HEK293 (cell line): Measurements from ENCODE around the gene FHIT.

ENCODE experiments used
- CTCF ChIA-PET: fragments of 350-600 bp; formaldehyde crosslinking; extraction: SDS; loops from one replicate; lab custom pipeline; 2021; ENCODE audit warnings: antibody characterized with exemption; lab: Yijun Ruan, JAX
- POLR2A ChIA-PET: fragments of 300-600 bp; formaldehyde crosslinking; extraction: SDS; loops from one replicate; lab custom pipeline; 2020; ENCODE audit warnings: antibody characterized with exemption, inconsistent platforms; lab: Yijun Ruan, JAX
- H3K27ac ChIP-seq: fragments of 200-500 bp; sonication (Bioruptor generic); 2 replicates; pipeline ENCODE4 v1.5.1; 2014; ENCODE audit warnings: low read depth, low read length, control low read depth, inconsistent platforms; ENCODE audit errors: extremely low read depth
- H3K36me3 ChIP-seq, 2 experiments: fragments of 200-500 bp in 1 of 2; sonication (Bioruptor generic) in 1 of 2; 1 replicate in 1 of 2; 2 replicates in 1 of 2; pipeline ENCODE4 v1.5.1; 2014 to 2017; ENCODE audit warnings: inconsistent platforms in 2 of 2, low read length in 2 of 2; ENCODE audit not compliant: control insufficient read depth in 2 of 2, insufficient read depth in 1 of 2
- H3K4me1 ChIP-seq: fragments of 200-500 bp; sonication (Bioruptor generic); 2 replicates; pipeline ENCODE4 v1.5.1; 2014; ENCODE audit warnings: mild to moderate bottlenecking, low read length, inconsistent platforms; ENCODE audit not compliant: control insufficient read depth, insufficient read depth
- H3K4me3 ChIP-seq: 2 replicates; pipeline ENCODE4 v1.5.1; 2011; ENCODE audit warnings: low read depth, mild to moderate bottlenecking, control low read depth, low read length, moderate library complexity
- H3K9me3 ChIP-seq: fragments of 200-500 bp; sonication (Bioruptor generic); 2 replicates; pipeline ENCODE4 v1.5.1; 2014; ENCODE audit warnings: low read depth, low read length, inconsistent platforms; ENCODE audit not compliant: control insufficient read depth, insufficient read depth
- SCRT1 ChIP-seq: fragments of 450-650 bp; formaldehyde crosslinking; IDR thresholded peaks from 2 replicates; pipeline ENCODE4 v1.5.1; 2016; ENCODE audit warnings: missing biosample characterization, missing genetic modification characterization, borderline replicate concordance
- TSHZ1 ChIP-seq: fragments of 450-650 bp; formaldehyde crosslinking; IDR thresholded peaks from 2 replicates; pipeline ENCODE4 v1.5.1; 2016; ENCODE audit warnings: missing biosample characterization, missing genetic modification characterization, borderline replicate concordance
- ZNF112 ChIP-seq: fragments of 450-650 bp; formaldehyde crosslinking; IDR thresholded peaks from 2 replicates; pipeline ENCODE4 v1.5.0; 2017; ENCODE audit warnings: missing biosample characterization, missing genetic modification characterization
- ZNF140 ChIP-seq: fragments of 450-650 bp; formaldehyde crosslinking; IDR thresholded peaks from 2 replicates; pipeline ENCODE4 v1.5.1; 2016; ENCODE audit warnings: missing biosample characterization, missing genetic modification characterization
- ZNF248 ChIP-seq: fragments of 450-650 bp; formaldehyde crosslinking; IDR thresholded peaks from 2 replicates; pipeline ENCODE4 v1.5.1; 2017; ENCODE audit warnings: missing biosample characterization, missing genetic modification characterization
- ZNF26 ChIP-seq: fragments of 450-650 bp; formaldehyde crosslinking; IDR thresholded peaks from 2 replicates; pipeline ENCODE4 v1.5.1; 2016; ENCODE audit warnings: missing biosample characterization, missing genetic modification characterization
- ZNF266 ChIP-seq: fragments of 450-650 bp; formaldehyde crosslinking; IDR thresholded peaks from 2 replicates; pipeline ENCODE4 v1.5.1; 2016; ENCODE audit warnings: missing biosample characterization, missing genetic modification characterization, low read depth
- ZNF48 ChIP-seq: fragments of 450-650 bp; formaldehyde crosslinking; IDR thresholded peaks from 2 replicates; pipeline ENCODE4 v1.5.1; 2016; ENCODE audit warnings: missing biosample characterization, missing genetic modification characterization
- ZNF510 ChIP-seq: fragments of 450-650 bp; formaldehyde crosslinking; IDR thresholded peaks from 2 replicates; pipeline ENCODE4 v1.5.1; 2018; ENCODE audit warnings: mild to moderate bottlenecking, missing genetic modification characterization, missing biosample characterization; ENCODE audit not compliant: insufficient replicate concordance
- ZNF513 ChIP-seq: fragments of 450-650 bp; IDR thresholded peaks from 2 replicates; pipeline ENCODE4 v1.5.1; 2018; ENCODE audit warnings: missing biosample characterization, missing genetic modification characterization
- ZNF529 ChIP-seq: fragments of 450-650 bp; formaldehyde crosslinking; IDR thresholded peaks from 2 replicates; pipeline ENCODE4 v1.5.1; 2017; ENCODE audit warnings: missing genetic modification characterization, missing biosample characterization; ENCODE audit not compliant: insufficient replicate concordance
- ZNF624 ChIP-seq: fragments of 450-650 bp; formaldehyde crosslinking; IDR thresholded peaks from 2 replicates; pipeline ENCODE4 v1.5.1; 2017; ENCODE audit warnings: missing biosample characterization, missing genetic modification characterization
- ZNF660 ChIP-seq: fragments of 450-650 bp; IDR thresholded peaks from 2 replicates; pipeline ENCODE4 v1.5.1; 2018; ENCODE audit warnings: missing biosample characterization, mild to moderate bottlenecking, missing genetic modification characterization
- ZNF670 ChIP-seq: fragments of 450-650 bp; formaldehyde crosslinking; IDR thresholded peaks from 2 replicates; pipeline ENCODE4 v1.5.1; 2016; ENCODE audit warnings: missing biosample characterization, missing genetic modification characterization, low read depth
- TF ChIP-seq, protein P1 (sequence below): fragments of 450-650 bp; formaldehyde crosslinking; IDR thresholded peaks from 2 replicates; pipeline ENCODE4 v1.5.1; 2017; ENCODE audit warnings: missing biosample characterization, missing genetic modification characterization
- TF ChIP-seq, protein P2 (sequence below): fragments of 450-650 bp; formaldehyde crosslinking; IDR thresholded peaks from 2 replicates; pipeline ENCODE4 v1.5.1; 2016; ENCODE audit warnings: missing biosample characterization, missing genetic modification characterization
- TF ChIP-seq, protein P3 (sequence below): fragments of 450-650 bp; formaldehyde crosslinking; IDR thresholded peaks from 2 replicates; pipeline ENCODE4 v1.5.1; 2017; ENCODE audit warnings: missing biosample characterization, missing genetic modification characterization
- TF ChIP-seq, protein P4 (sequence below): fragments of 450-650 bp; formaldehyde crosslinking; optimal IDR thresholded peaks from 2 replicates; pipeline ENCODE3; 2016; ENCODE audit warnings: missing biosample characterization, mild to moderate bottlenecking, missing genetic modification characterization

FHIT gene

GRCh38 chr3:59970796-59971195, 1280.5 kb downstream of the FHIT start:
- H3K4me1 ChIP-seq = no peaks in the 10 kb centered on the region
- TF ChIP-seq TSHZ1 (tag by site-specific recombination) = no peak
- TF ChIP-seq, all 188 proteins: peak for 0
- no peak overlapping the region for H3K4me3 ChIP-seq
- CTCF ChIA-PET = no interaction called here
- POLR2A ChIA-PET = no interaction called here
- H3K27ac ChIP-seq = no peak overlapping the region
- no peaks in the 10 kb centered on the region for H3K36me3 ChIP-seq
- no peaks in the 10 kb centered on the region for H3K9me3 ChIP-seq

GRCh38 chr3:59970376-59970775, 1280.9 kb downstream of the FHIT start:
- no peaks in the 10 kb centered on the region for H3K36me3 ChIP-seq
- H3K4me3 ChIP-seq = no peak overlapping the region
- ChIA-PET CTCF (no interaction called here), POLR2A (no interaction called here)
- no peaks in the 10 kb centered on the region for H3K4me1 ChIP-seq
- H3K27ac ChIP-seq = no peak overlapping the region
- TF ChIP-seq ZNF529 (tag by site-specific recombination) = no peak
- TF ChIP-seq, all 188 proteins: peak for 0
- H3K9me3 ChIP-seq = no peaks in the 10 kb centered on the region

- CTCF ChIA-PET = no interaction called here
- no peaks in the 10 kb centered on the region for H3K36me3 ChIP-seq
- no peaks in the 10 kb centered on the region for H3K9me3 ChIP-seq
- no peaks in the 10 kb centered on the region for H3K4me1 ChIP-seq
- POLR2A ChIA-PET = no interaction called here
- no peak overlapping the region for H3K27ac ChIP-seq
- H3K4me3 ChIP-seq = no peak overlapping the region
- TF ChIP-seq, protein P1, sequence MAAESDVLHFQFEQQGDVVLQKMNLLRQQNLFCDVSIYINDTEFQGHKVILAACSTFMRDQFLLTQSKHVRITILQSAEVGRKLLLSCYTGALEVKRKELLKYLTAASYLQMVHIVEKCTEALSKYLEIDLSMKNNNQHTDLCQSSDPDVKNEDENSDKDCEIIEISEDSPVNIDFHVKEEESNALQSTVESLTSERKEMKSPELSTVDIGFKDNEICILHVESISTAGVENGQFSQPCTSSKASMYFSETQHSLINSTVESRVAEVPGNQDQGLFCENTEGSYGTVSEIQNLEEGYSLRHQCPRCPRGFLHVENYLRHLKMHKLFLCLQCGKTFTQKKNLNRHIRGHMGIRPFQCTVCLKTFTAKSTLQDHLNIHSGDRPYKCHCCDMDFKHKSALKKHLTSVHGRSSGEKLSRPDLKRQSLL (tag by site-specific recombination) = no peak
- TF ChIP-seq ZNF513 (tag by site-specific recombination) (no peak), ZNF510 (tag by site-specific recombination) (no peak), ZNF670 (tag by site-specific recombination) (no peak), ZNF248 (no peak), ZNF660 (tag by site-specific recombination) (no peak), ZNF26 (tag by site-specific recombination) (no peak), SCRT1 (tag by site-specific recombination) (no peak), ZNF112 (no peak), ZNF624 (no peak), ZNF140 (tag by site-specific recombination) (no peak), ZNF529 (tag by site-specific recombination) (no peak), ZNF266 (tag by site-specific recombination) (no peak), ZNF48 (tag by site-specific recombination) (no peak)
- TF ChIP-seq, protein P2, sequence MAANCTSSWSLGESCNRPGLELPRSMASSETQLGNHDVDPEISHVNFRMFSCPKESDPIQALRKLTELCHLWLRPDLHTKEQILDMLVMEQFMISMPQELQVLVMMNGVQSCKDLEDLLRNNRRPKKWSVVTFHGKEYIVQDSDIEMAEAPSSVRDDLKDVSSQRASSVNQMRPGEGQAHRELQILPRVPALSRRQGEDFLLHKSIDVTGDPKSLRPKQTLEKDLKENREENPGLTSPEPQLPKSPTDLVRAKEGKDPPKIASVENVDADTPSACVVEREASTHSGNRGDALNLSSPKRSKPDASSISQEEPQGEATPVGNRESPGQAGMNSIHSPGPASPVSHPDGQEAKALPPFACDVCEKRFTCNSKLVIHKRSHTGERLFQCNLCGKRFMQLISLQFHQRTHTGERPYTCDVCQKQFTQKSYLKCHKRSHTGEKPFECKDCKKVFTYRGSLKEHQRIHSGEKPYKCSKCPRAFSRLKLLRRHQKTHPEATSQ (tag by site-specific recombination) = no peak
- TF ChIP-seq, protein P3, sequence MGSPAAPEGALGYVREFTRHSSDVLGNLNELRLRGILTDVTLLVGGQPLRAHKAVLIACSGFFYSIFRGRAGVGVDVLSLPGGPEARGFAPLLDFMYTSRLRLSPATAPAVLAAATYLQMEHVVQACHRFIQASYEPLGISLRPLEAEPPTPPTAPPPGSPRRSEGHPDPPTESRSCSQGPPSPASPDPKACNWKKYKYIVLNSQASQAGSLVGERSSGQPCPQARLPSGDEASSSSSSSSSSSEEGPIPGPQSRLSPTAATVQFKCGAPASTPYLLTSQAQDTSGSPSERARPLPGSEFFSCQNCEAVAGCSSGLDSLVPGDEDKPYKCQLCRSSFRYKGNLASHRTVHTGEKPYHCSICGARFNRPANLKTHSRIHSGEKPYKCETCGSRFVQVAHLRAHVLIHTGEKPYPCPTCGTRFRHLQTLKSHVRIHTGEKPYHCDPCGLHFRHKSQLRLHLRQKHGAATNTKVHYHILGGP (tag by site-specific recombination) = no peak
- TF ChIP-seq, protein P4, sequence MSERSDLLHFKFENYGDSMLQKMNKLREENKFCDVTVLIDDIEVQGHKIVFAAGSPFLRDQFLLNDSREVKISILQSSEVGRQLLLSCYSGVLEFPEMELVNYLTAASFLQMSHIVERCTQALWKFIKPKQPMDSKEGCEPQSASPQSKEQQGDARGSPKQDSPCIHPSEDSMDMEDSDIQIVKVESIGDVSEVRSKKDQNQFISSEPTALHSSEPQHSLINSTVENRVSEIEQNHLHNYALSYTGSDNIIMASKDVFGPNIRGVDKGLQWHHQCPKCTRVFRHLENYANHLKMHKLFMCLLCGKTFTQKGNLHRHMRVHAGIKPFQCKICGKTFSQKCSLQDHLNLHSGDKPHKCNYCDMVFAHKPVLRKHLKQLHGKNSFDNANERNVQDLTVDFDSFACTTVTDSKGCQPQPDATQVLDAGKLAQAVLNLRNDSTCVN (tag by site-specific recombination) = no peak
These were observed 1282.7 kb downstream of the FHIT start for GRCh38 chr3:59968513-59969045.
